WTC11 (cell line): ENCODE results near the gene SUPT5H. TPM values are rescaled to one million over a fixed set of nuclear protein-coding genes. Genes with fewer than 3 reads are reported as not detected.

ENCODE experiments used
- ATAC-seq: fragments of 200-7000 bp; cut with Tn5 transposase; 2 replicates; pipeline ENCODE4 v1.10.0; 2021; ENCODE audit warnings: mild to moderate bottlenecking, moderate library complexity
- CTCF ChIA-PET: fragments of 300-600 bp; sonication (Branson Sonifier 250); formaldehyde crosslinking; loops from one replicate; lab custom pipeline; 2021; ENCODE audit warnings: antibody characterized with exemption; lab: Charles Lee
- POLR2A ChIA-PET: fragments of 350-600 bp; sonication (Branson Sonifier 250); formaldehyde crosslinking; loops from one replicate; lab custom pipeline; 2021; ENCODE audit warnings: antibody characterized with exemption; lab: Charles Lee
- DNase-seq: peaks from one replicate; pipeline ENCODE4 v3.0.0; 2021; ENCODE audit warnings: low spot score
- H3K27ac Mint-ChIP-seq: 2 replicates; pipeline ENCODE4 v1.8.0; 2021; ENCODE audit warnings: mixed read lengths
- H3K27me3 Mint-ChIP-seq: 2 replicates; pipeline ENCODE4 v1.8.0; 2021; ENCODE audit warnings: low read depth, mild to moderate bottlenecking, moderate library complexity, mixed read lengths
- H3K36me3 Mint-ChIP-seq: 2 replicates; pipeline ENCODE4 v1.8.0; 2021; ENCODE audit warnings: mixed read lengths
- H3K4me1 Mint-ChIP-seq: 2 replicates; pipeline ENCODE4 v1.8.0; 2022; ENCODE audit warnings: mixed read lengths
- H3K4me3 Mint-ChIP-seq: 2 replicates; pipeline ENCODE4 v1.8.0; 2021; ENCODE audit warnings: mild to moderate bottlenecking, moderate library complexity, mixed read lengths
- H3K9me3 Mint-ChIP-seq: 2 replicates; pipeline ENCODE4 v1.8.0; 2021; ENCODE audit warnings: mixed read lengths
- CREM ChIP-seq: sonication (generic); formaldehyde crosslinking; IDR thresholded peaks from 2 replicates; pipeline ENCODE4 v1.8.1; 2022; ENCODE audit warnings: mild to moderate bottlenecking, missing genetic modification reagents, moderate library complexity
- E2F5 ChIP-seq: sonication (generic); formaldehyde crosslinking; IDR thresholded peaks from 2 replicates; pipeline ENCODE4 v1.8.1; 2022; ENCODE audit warnings: mild to moderate bottlenecking, moderate library complexity, missing genetic modification reagents
- NR2C2 ChIP-seq: sonication (generic); formaldehyde crosslinking; IDR thresholded peaks from 2 replicates; pipeline ENCODE4 v1.8.0; 2022; ENCODE audit warnings: mild to moderate bottlenecking, missing genetic modification reagents
- PRDM15 ChIP-seq: sonication (generic); formaldehyde crosslinking; IDR thresholded peaks from 2 replicates; pipeline ENCODE4 v1.8.0; 2022; ENCODE audit warnings: missing genetic modification reagents
- SP1 ChIP-seq: sonication (generic); formaldehyde crosslinking; conservative IDR thresholded peaks from 2 replicates; pipeline ENCODE4 v1.8.1; 2022; ENCODE audit warnings: missing genetic modification reagents
- ZNF121 ChIP-seq: sonication (generic); formaldehyde crosslinking; IDR thresholded peaks from 2 replicates; pipeline ENCODE4 v1.8.0; 2023; ENCODE audit warnings: missing genetic modification reagents
- ZNF281 ChIP-seq: sonication (generic); formaldehyde crosslinking; IDR thresholded peaks from 2 replicates; pipeline ENCODE4 v1.8.0; 2023; ENCODE audit warnings: mild to moderate bottlenecking, missing genetic modification reagents
- total RNA-seq: library from RNA; stranded (reverse); gene quantifications from 3 replicates; pipeline ENCODE4 v1.2.3, GENCODE V29; 2021
- TF ChIP-seq, protein P1 (sequence below): sonication (generic); formaldehyde crosslinking; IDR thresholded peaks from 2 replicates; pipeline ENCODE4 v1.8.1; 2023; ENCODE audit warnings: mild to moderate bottlenecking, missing genetic modification reagents, borderline replicate concordance
- TF ChIP-seq, protein P2 (sequence below): sonication (generic); formaldehyde crosslinking; IDR thresholded peaks from 2 replicates; pipeline ENCODE4 v1.8.0; 2022; ENCODE audit warnings: mild to moderate bottlenecking, missing genetic modification reagents

The SUPT5H gene
- total RNA-seq, 1 experiment from 2014 or later, result 135 TPM

GRCh38 chr19:39496063-39496462, 50.7 kb downstream of the SUPT5H start:
- no peak overlapping the region for H3K27ac Mint-ChIP-seq
- CTCF ChIA-PET, result interaction anchor here (3.9 kb wide), 1 partner anchor 21 kb away, joined by 56 read pairs; no protein-coding TSS in a partner anchor
- ATAC-seq (no peak), DNase-seq (no peak)
- TF ChIP-seq, protein P1, sequence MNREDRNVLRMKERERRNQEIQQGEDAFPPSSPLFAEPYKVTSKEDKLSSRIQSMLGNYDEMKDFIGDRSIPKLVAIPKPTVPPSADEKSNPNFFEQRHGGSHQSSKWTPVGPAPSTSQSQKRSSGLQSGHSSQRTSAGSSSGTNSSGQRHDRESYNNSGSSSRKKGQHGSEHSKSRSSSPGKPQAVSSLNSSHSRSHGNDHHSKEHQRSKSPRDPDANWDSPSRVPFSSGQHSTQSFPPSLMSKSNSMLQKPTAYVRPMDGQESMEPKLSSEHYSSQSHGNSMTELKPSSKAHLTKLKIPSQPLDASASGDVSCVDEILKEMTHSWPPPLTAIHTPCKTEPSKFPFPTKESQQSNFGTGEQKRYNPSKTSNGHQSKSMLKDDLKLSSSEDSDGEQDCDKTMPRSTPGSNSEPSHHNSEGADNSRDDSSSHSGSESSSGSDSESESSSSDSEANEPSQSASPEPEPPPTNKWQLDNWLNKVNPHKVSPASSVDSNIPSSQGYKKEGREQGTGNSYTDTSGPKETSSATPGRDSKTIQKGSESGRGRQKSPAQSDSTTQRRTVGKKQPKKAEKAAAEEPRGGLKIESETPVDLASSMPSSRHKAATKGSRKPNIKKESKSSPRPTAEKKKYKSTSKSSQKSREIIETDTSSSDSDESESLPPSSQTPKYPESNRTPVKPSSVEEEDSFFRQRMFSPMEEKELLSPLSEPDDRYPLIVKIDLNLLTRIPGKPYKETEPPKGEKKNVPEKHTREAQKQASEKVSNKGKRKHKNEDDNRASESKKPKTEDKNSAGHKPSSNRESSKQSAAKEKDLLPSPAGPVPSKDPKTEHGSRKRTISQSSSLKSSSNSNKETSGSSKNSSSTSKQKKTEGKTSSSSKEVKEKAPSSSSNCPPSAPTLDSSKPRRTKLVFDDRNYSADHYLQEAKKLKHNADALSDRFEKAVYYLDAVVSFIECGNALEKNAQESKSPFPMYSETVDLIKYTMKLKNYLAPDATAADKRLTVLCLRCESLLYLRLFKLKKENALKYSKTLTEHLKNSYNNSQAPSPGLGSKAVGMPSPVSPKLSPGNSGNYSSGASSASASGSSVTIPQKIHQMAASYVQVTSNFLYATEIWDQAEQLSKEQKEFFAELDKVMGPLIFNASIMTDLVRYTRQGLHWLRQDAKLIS, result no peak
- TF ChIP-seq ZNF121 (CRISPR knock-in tag), result peak; percentile 61; the same call in 1 of the 2 replicates
- no peak for TF ChIP-seq ZNF281
- H3K27me3 Mint-ChIP-seq, result peaks cover 31% of the 10 kb centered on the region
- peaks cover 38% of the 10 kb centered on the region for H3K4me1 Mint-ChIP-seq
- POLR2A ChIA-PET, result no interaction called here
- no peak overlapping the region for H3K4me3 Mint-ChIP-seq
- H3K9me3 Mint-ChIP-seq, result no peaks in the 10 kb centered on the region
- H3K36me3 Mint-ChIP-seq, result peaks cover 4% of the 10 kb centered on the region; the same call in 1 of the 2 replicates

DNA sequence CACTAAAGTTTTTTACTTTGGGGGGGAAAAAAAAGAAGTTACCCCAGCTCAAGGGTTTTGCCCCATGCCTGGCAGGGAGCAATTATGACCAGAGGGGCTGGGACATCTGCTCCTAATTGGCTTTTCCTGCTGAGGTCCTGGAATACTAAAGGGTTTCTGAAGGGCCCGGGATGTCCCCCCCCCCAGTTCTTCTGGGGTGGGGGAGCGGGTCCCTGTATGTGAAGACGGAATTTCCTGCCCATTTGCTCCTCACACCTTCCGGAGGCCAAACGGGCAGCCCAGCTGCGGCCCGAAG, 52.3 kb downstream of the SUPT5H start:
- Mint-ChIP-seq H3K9me3 (no peaks in the 10 kb centered on the region), H3K4me1 (peaks cover 38% of the 10 kb centered on the region), H3K36me3 (peaks cover 7% of the 10 kb centered on the region; the same call in 1 of the 2 replicates), H3K27me3 (peaks cover 46% of the 10 kb centered on the region), H3K4me3 (peak overlapping the region; percentile 33; the same call in 1 of the 2 replicates), H3K27ac (no peak overlapping the region)
- ChIA-PET CTCF (interaction anchor here (0.6 to 3.9 kb wide), 19 partner anchors 9 to 336 kb away, joined by 3 to 56 read pairs (median 4); partner anchors contain the start of genes DYRK1B, EID2B, MED29 and PAF1), POLR2A (interaction anchor here (0.6 to 1.9 kb wide), 5 partner anchors 9 to 107 kb away, joined by 3 to 11 read pairs (median 4); partner anchors contain the start of genes MED29, PAF1 and RPS16)
- TF ChIP-seq, protein P2, sequence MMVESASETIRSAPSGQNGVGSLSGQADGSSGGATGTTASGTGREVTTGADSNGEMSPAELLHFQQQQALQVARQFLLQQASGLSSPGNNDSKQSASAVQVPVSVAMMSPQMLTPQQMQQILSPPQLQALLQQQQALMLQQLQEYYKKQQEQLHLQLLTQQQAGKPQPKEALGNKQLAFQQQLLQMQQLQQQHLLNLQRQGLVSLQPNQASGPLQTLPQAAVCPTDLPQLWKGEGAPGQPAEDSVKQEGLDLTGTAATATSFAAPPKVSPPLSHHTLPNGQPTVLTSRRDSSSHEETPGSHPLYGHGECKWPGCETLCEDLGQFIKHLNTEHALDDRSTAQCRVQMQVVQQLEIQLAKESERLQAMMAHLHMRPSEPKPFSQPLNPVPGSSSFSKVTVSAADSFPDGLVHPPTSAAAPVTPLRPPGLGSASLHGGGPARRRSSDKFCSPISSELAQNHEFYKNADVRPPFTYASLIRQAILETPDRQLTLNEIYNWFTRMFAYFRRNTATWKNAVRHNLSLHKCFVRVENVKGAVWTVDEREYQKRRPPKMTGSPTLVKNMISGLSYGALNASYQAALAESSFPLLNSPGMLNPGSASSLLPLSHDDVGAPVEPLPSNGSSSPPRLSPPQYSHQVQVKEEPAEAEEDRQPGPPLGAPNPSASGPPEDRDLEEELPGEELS (CRISPR knock-in tag), result peak; percentile 43; the same call in 1 of the 2 replicates
- TF ChIP-seq NR2C2 (CRISPR knock-in tag) (no peak), PRDM15 (CRISPR knock-in tag) (no peak), E2F5 (CRISPR knock-in tag) (peak; percentile 41; the same call in 1 of the 2 replicates), SP1 (peak; percentile 61; the same call in 1 of the 2 replicates), CREM (CRISPR knock-in tag) (no peak; the same call in 1 of the 2 replicates)
- ATAC-seq (no peak), DNase-seq (no peak)
